Loucy (cell line): ENCODE measurements around the gene DMXL2.
A peak's percentile ranks its signal among the peaks of the same experiment; 100 is the strongest.

ENCODE experiments used
- H2AFZ ChIP-seq: fragments of 200-600 bp; sonication (generic); 2 replicates; pipeline ENCODE4 v1.6.0; 2016; ENCODE audit warnings: antibody characterized with exemption, mild to moderate bottlenecking, low read length, moderate library complexity
- H3F3A ChIP-seq: fragments of 200-600 bp; 2 replicates; pipeline ENCODE4 v1.6.0; 2016; ENCODE audit warnings: antibody characterized with exemption, low read depth, mild to moderate bottlenecking
- H3K27me3 ChIP-seq: fragments of 200-600 bp; sonication (generic); 2 replicates; pipeline ENCODE4 v1.6.1; 2014; ENCODE audit warnings: low read length, mild to moderate bottlenecking; ENCODE audit not compliant: insufficient read depth, poor library complexity, severe bottlenecking
- H3K36me3 ChIP-seq: fragments of 200-600 bp; sonication (generic); 2 replicates; pipeline ENCODE4 v1.6.1; 2016; ENCODE audit warnings: low read length; ENCODE audit not compliant: insufficient read depth
- H3K4me1 ChIP-seq: fragments of 200-600 bp; sonication (generic); 2 replicates; pipeline ENCODE4 v1.5.1; 2014; ENCODE audit warnings: low read length, mild to moderate bottlenecking; ENCODE audit not compliant: insufficient read depth, poor library complexity, severe bottlenecking
- H3K4me2 ChIP-seq: fragments of 200-600 bp; sonication (generic); 2 replicates; pipeline ENCODE4 v1.6.0; 2014; ENCODE audit warnings: antibody characterized with exemption, low read length, low read depth, mild to moderate bottlenecking; ENCODE audit not compliant: poor library complexity, severe bottlenecking
- H3K4me3 ChIP-seq: fragments of 200-600 bp; sonication (generic); 2 replicates; pipeline ENCODE4 v1.5.1; 2014; ENCODE audit warnings: low read length, mild to moderate bottlenecking, mixed read lengths; ENCODE audit not compliant: poor library complexity, severe bottlenecking
- H3K79me2 ChIP-seq: fragments of 200-600 bp; sonication (generic); 2 replicates; pipeline ENCODE4 v1.6.1; 2014; ENCODE audit warnings: low read length; ENCODE audit not compliant: insufficient read depth
- H3K9ac ChIP-seq: fragments of 200-600 bp; sonication (generic); 2 replicates; pipeline ENCODE4 v1.6.0; 2014; ENCODE audit warnings: mild to moderate bottlenecking, low read depth, low read length, moderate library complexity; ENCODE audit not compliant: poor library complexity, severe bottlenecking
- H3K9me2 ChIP-seq: fragments of 200-600 bp; sonication (generic); replicated peaks from 2 replicates; pipeline ENCODE4 v1.6.1; 2016; ENCODE audit warnings: low read depth, low read length, mixed read lengths
- H3K9me3 ChIP-seq: fragments of 200-600 bp; sonication (generic); 2 replicates; pipeline ENCODE4 v1.6.1; 2014; ENCODE audit warnings: mild to moderate bottlenecking, antibody characterized with exemption, low read length, low read depth; ENCODE audit not compliant: insufficient read depth
- H4K20me1 ChIP-seq: fragments of 200-600 bp; sonication (generic); 2 replicates; pipeline ENCODE4 v1.6.0; 2014; ENCODE audit warnings: antibody characterized with exemption, low read length, mild to moderate bottlenecking; ENCODE audit not compliant: insufficient read depth, poor library complexity, severe bottlenecking
- CTCF ChIP-seq: fragments of 200-600 bp; sonication (generic); conservative IDR thresholded peaks from 2 replicates; pipeline ENCODE4 v1.5.1; 2014; ENCODE audit warnings: mild to moderate bottlenecking, antibody characterized with exemption, low read length
- EZH2phosphoT487 ChIP-seq: fragments of 200-600 bp; IDR thresholded peaks from 2 replicates; pipeline ENCODE4 v1.6.1; 2018; ENCODE audit warnings: antibody characterized with exemption, mild to moderate bottlenecking, moderate library complexity, borderline replicate concordance

The DMXL2 gene

GRCh38 chr15:51579012-51579411, 43.6 kb downstream of the DMXL2 start:
- no peaks in the 10 kb centered on the region for H3K9me2 ChIP-seq
- H2AFZ ChIP-seq, result no peak overlapping the region
- TF ChIP-seq EZH2phosphoT487, result no peak
- TF ChIP-seq CTCF, result no peak
- peaks cover 41% of the 10 kb centered on the region for H3K4me1 ChIP-seq
- 0 out of 2 replicates have a peak, but pooled peaks cover 3% of the 10 kb centered on the region for H3K79me2 ChIP-seq
- no peaks in the 10 kb centered on the region for H4K20me1 ChIP-seq
- no peaks in the 10 kb centered on the region for H3K9me3 ChIP-seq
- H3K4me3 ChIP-seq, result no peak overlapping the region
- H3F3A ChIP-seq, result no peaks in the 10 kb centered on the region
- H3K36me3 ChIP-seq, result 0 out of 2 replicates have a peak, but pooled peaks cover 3% of the 10 kb centered on the region
- H3K4me2 ChIP-seq, result no peak overlapping the region
- no peaks in the 10 kb centered on the region for H3K27me3 ChIP-seq
- H3K9ac ChIP-seq, result no peak overlapping the region

GRCh38 chr15:51577636-51578304, 44.8 kb downstream of the DMXL2 start:
- no peaks in the 10 kb centered on the region for H4K20me1 ChIP-seq
- H3K4me3 ChIP-seq, result no peak overlapping the region
- TF ChIP-seq CTCF, result no peak
- no peak for TF ChIP-seq EZH2phosphoT487
- H3K9me2 ChIP-seq, result no peaks in the 10 kb centered on the region
- peaks cover 41% of the 10 kb centered on the region for H3K4me1 ChIP-seq
- no peaks in the 10 kb centered on the region for H3F3A ChIP-seq
- 0 out of 2 replicates have a peak, but pooled peaks cover 3% of the 10 kb centered on the region for H3K79me2 ChIP-seq
- 0 out of 2 replicates have a peak, but pooled peaks cover 3% of the 10 kb centered on the region for H3K36me3 ChIP-seq
- H2AFZ ChIP-seq, result no peak overlapping the region
- H3K27me3 ChIP-seq, result no peaks in the 10 kb centered on the region
- no peak overlapping the region for H3K9ac ChIP-seq
- peak overlapping the region; percentile 25 for H3K4me2 ChIP-seq
- no peaks in the 10 kb centered on the region for H3K9me3 ChIP-seq

GRCh38 chr15:51576911-51577500, 45.6 kb downstream of the DMXL2 start:
- Histone ChIP-seq H3K4me1 (peaks cover 41% of the 10 kb centered on the region), H3K9ac (no peak overlapping the region)

More at GRCh38 chr15:51576911-51577500, 45.6 kb downstream of the DMXL2 start:
- Histone ChIP-seq H3K4me2 (peak overlapping the region; percentile 25), H3F3A (no peaks in the 10 kb centered on the region), H2AFZ (no peak overlapping the region), H3K27me3 (no peaks in the 10 kb centered on the region), H3K4me3 (no peak overlapping the region), H3K9me3 (no peaks in the 10 kb centered on the region), H4K20me1 (no peaks in the 10 kb centered on the region), H3K79me2 (0 out of 2 replicates have a peak, but pooled peaks cover 3% of the 10 kb centered on the region), H3K9me2 (no peaks in the 10 kb centered on the region), H3K36me3 (0 out of 2 replicates have a peak, but pooled peaks cover 3% of the 10 kb centered on the region)
- no peak for TF ChIP-seq EZH2phosphoT487
- no peak for TF ChIP-seq CTCF
